Astrocyte (in vitro differentiated cells and primary cell): ENCODE data around the gene DPEP1. TPM values are rescaled to one million over a fixed set of nuclear protein-coding genes. Genes with fewer than 3 reads are reported as not detected.
A peak's percentile ranks its signal among the peaks of the same experiment; 100 is the strongest.

ENCODE experiments used
- DNase-seq: peaks from one replicate; pipeline ENCODE4 v3.0.0-alpha.2; 2010; ENCODE audit warnings: low read depth
- FAIRE-seq: peaks from 2 replicates; lab custom pipeline; 2011; peaks lifted over from hg19 to GRCh38; lab: Jason Lieb, UNC
- H2AFZ ChIP-seq: 2 replicates; pipeline ENCODE4 v1.6.0; 2012; ENCODE audit warnings: low read depth, low read length, inconsistent platforms
- H3K27ac ChIP-seq: 2 replicates; pipeline ENCODE4 v1.5.1; 2011; ENCODE audit warnings: low read depth, low read length, inconsistent platforms
- H3K27me3 ChIP-seq: 2 replicates; pipeline ENCODE4 v1.6.0; 2011; ENCODE audit warnings: low read length, inconsistent platforms; ENCODE audit not compliant: insufficient read depth
- H3K36me3 ChIP-seq: 2 replicates; pipeline ENCODE4 v1.5.1; 2011; ENCODE audit warnings: low read length, inconsistent platforms; ENCODE audit not compliant: insufficient read depth
- H3K4me1 ChIP-seq: 2 replicates; pipeline ENCODE4 v1.5.1; 2011; ENCODE audit warnings: low read length, inconsistent platforms; ENCODE audit not compliant: insufficient read depth
- H3K4me2 ChIP-seq: 2 replicates; pipeline ENCODE4 v1.6.0; 2012; ENCODE audit warnings: low read length, inconsistent platforms
- H3K4me3 ChIP-seq: 2 replicates; pipeline ENCODE4 v1.5.1; 2011; ENCODE audit warnings: low read depth, mild to moderate bottlenecking, low read length, inconsistent platforms; ENCODE audit not compliant: insufficient read depth
- H3K79me2 ChIP-seq: 2 replicates; pipeline ENCODE4 v1.6.0; 2012; ENCODE audit warnings: mild to moderate bottlenecking, low read length, inconsistent platforms; ENCODE audit not compliant: insufficient read depth
- H3K9ac ChIP-seq: 2 replicates; pipeline ENCODE4 v1.6.0; 2012; ENCODE audit warnings: mild to moderate bottlenecking, low read length, inconsistent platforms
- H3K9me3 ChIP-seq: 2 replicates; pipeline ENCODE4 v1.5.1; 2012; ENCODE audit warnings: low read depth, mild to moderate bottlenecking, low read length, inconsistent platforms; ENCODE audit not compliant: insufficient read depth
- H4K20me1 ChIP-seq: 2 replicates; pipeline ENCODE4 v1.6.0; 2012; ENCODE audit warnings: low read length, inconsistent platforms; ENCODE audit not compliant: insufficient read depth
- H3K27ac Mint-ChIP-seq: one replicate; pipeline ENCODE4 v1.8.0; 2021; ENCODE audit warnings: mild to moderate bottlenecking, mixed read lengths; ENCODE audit not compliant: unreplicated experiment
- H3K27me3 Mint-ChIP-seq: one replicate; pipeline ENCODE4 v1.8.0; 2021; ENCODE audit warnings: low read depth, mixed read lengths; ENCODE audit not compliant: unreplicated experiment
- H3K36me3 Mint-ChIP-seq: one replicate; pipeline ENCODE4 v1.8.0; 2021; ENCODE audit warnings: low read depth, mixed read lengths; ENCODE audit not compliant: unreplicated experiment
- H3K4me1 Mint-ChIP-seq: one replicate; pipeline ENCODE4 v1.8.0; 2021; ENCODE audit warnings: low read depth, mixed read lengths; ENCODE audit not compliant: unreplicated experiment
- H3K4me3 Mint-ChIP-seq: one replicate; pipeline ENCODE4 v1.8.0; 2021; ENCODE audit warnings: mild to moderate bottlenecking, moderate library complexity, mixed read lengths; ENCODE audit not compliant: unreplicated experiment
- H3K9me3 Mint-ChIP-seq: one replicate; pipeline ENCODE4 v1.8.0; 2021; ENCODE audit warnings: mild to moderate bottlenecking, mixed read lengths; ENCODE audit not compliant: unreplicated experiment
- CTCF ChIP-seq: IDR thresholded peaks from 2 replicates; pipeline ENCODE4 v1.5.1; 2011; ENCODE audit warnings: low read depth, mild to moderate bottlenecking, inconsistent platforms, low read length, moderate library complexity; ENCODE audit not compliant: insufficient read depth
- EZH2 ChIP-seq: IDR thresholded peaks from 2 replicates; pipeline ENCODE4 v1.6.1; 2012; ENCODE audit warnings: mild to moderate bottlenecking, low read length, inconsistent platforms; ENCODE audit not compliant: insufficient read depth
- total RNA-seq: library from RNA; stranded (reverse); gene quantifications from 2 replicates; pipeline ENCODE4 v1.2.1, GENCODE V29; 2021

The DPEP1 gene
- total RNA-seq, 1 donor from 2014 or later: 0.11 TPM

DNA sequence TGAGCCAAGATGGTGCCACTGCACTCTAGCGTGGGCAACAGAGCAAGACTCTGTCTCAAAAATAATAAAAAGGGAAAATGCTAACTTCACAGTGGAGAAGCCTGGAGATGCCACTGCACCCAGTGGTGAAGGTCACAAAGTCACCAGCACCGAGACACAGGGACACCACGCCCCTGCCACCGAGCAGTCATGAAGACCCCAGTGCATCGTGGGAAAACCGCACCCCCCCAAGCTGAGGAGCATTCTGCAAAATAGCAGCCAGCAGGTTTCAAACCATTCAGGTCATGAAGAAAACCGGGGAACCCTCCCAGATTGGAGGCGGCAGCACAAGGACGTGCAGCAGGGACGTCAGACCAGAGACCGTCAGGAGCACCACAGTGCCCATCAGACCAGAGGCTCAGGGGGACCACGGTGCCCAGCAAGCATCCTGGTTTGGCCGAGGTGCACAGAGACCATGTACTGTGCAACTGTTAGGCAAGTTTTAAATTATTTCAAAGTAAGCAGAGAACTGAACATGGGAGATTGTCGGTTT is 30.4 kb downstream of the DPEP1 start:
- DNase-seq (no peak), FAIRE-seq (no peak)
- no peak for TF ChIP-seq EZH2
- no peak for TF ChIP-seq CTCF
- Histone ChIP-seq H3K79me2 (peaks cover 5% of the 10 kb centered on the region), H3K4me1 (no peaks in the 10 kb centered on the region), H3K36me3 (no peaks in the 10 kb centered on the region), H3K27ac (no peak overlapping the region), H3K4me3 (no peak overlapping the region), H3K4me2 (no peak overlapping the region), H4K20me1 (peaks cover 15% of the 10 kb centered on the region), H2AFZ (no peak overlapping the region), H3K9me3 (no peaks in the 10 kb centered on the region), H3K27me3 (no peaks in the 10 kb centered on the region), H3K9ac (no peak overlapping the region)
- peaks cover 8% of the 10 kb centered on the region for H3K4me1 Mint-ChIP-seq
- no peak overlapping the region for H3K4me3 Mint-ChIP-seq
- H3K36me3 Mint-ChIP-seq: peaks cover 9% of the 10 kb centered on the region
- peak overlapping the region; percentile 34 for H3K27ac Mint-ChIP-seq
- H3K27me3 Mint-ChIP-seq: peaks cover 6% of the 10 kb centered on the region
- H3K9me3 Mint-ChIP-seq: no peaks in the 10 kb centered on the region

- H3K4me3 ChIP-seq: no peak overlapping the region
- DNase-seq (no peak), FAIRE-seq (no peak)
- no peaks in the 10 kb centered on the region for H3K36me3 ChIP-seq
- H3K9ac ChIP-seq: no peak overlapping the region
- H3K9me3 ChIP-seq: no peaks in the 10 kb centered on the region
- H3K27ac ChIP-seq: no peak overlapping the region
- H3K27me3 ChIP-seq: no peaks in the 10 kb centered on the region
- Mint-ChIP-seq H3K27ac (no peak overlapping the region), H3K4me1 (peaks cover 8% of the 10 kb centered on the region), H3K27me3 (peaks cover 6% of the 10 kb centered on the region), H3K36me3 (peaks cover 13% of the 10 kb centered on the region), H3K4me3 (no peak overlapping the region), H3K9me3 (no peaks in the 10 kb centered on the region)
- H4K20me1 ChIP-seq: peaks cover 21% of the 10 kb centered on the region
- TF ChIP-seq EZH2 (no peak), CTCF (no peak)
- peaks cover 5% of the 10 kb centered on the region for H3K79me2 ChIP-seq
- H3K4me2 ChIP-seq: no peak overlapping the region
- no peaks in the 10 kb centered on the region for H3K4me1 ChIP-seq
- no peak overlapping the region for H2AFZ ChIP-seq
Measured at GRCh38 chr16:89645122-89645521, 31.7 kb downstream of the DPEP1 start.

- DNase-seq (no peak), FAIRE-seq (no peak)
- peaks cover 29% of the 10 kb centered on the region for H4K20me1 ChIP-seq
- no peak overlapping the region for H3K4me2 ChIP-seq
- Mint-ChIP-seq H3K9me3 (no peaks in the 10 kb centered on the region), H3K27me3 (no peaks in the 10 kb centered on the region), H3K27ac (peak overlapping the region; percentile 18), H3K4me3 (no peak overlapping the region), H3K4me1 (peaks cover 1% of the 10 kb centered on the region), H3K36me3 (peaks cover 13% of the 10 kb centered on the region)
- no peak overlapping the region for H3K9ac ChIP-seq
- no peak overlapping the region for H3K4me3 ChIP-seq
- no peak overlapping the region for H3K27ac ChIP-seq
- no peaks in the 10 kb centered on the region for H3K9me3 ChIP-seq
- H3K79me2 ChIP-seq: peaks cover 5% of the 10 kb centered on the region
- H3K27me3 ChIP-seq: no peaks in the 10 kb centered on the region
- no peak overlapping the region for H2AFZ ChIP-seq
- H3K4me1 ChIP-seq: no peaks in the 10 kb centered on the region
- TF ChIP-seq EZH2 (no peak), CTCF (no peak)
- H3K36me3 ChIP-seq: no peaks in the 10 kb centered on the region
Measured at GRCh38 chr16:89646270-89646669, 32.8 kb downstream of the DPEP1 start.
